Stomach (tissue), 4 donors: ENCODE measurements around the gene MSI1.

Source experiments
- CTCF ChIP-seq, 7 experiments: fragments of 450-650 bp in 4 of 7; fragments of 200-600 bp in 3 of 7; sonication (generic) in 3 of 7; IDR thresholded peaks; one replicate each; pipeline ENCODE4 v1.5.1; 2016 to 2019; ENCODE audit warnings: antibody characterized with exemption in 7 of 7, control low read depth in 2 of 7, mild to moderate bottlenecking in 1 of 7
- POLR2A ChIP-seq, 4 donors: fragments of 450-650 bp; IDR thresholded peaks; one replicate each; pipeline ENCODE4 v1.6.1; 2016; ENCODE audit warnings: antibody characterized with exemption in 4 of 4, control low read depth in 2 of 4, mild to moderate bottlenecking in 1 of 4, moderate library complexity in 1 of 4

GRCh38 chr12:120390540-120391120 lies 21.7 kb upstream of the MSI1 start:
- TF ChIP-seq CTCF (IDR thresholded peaks at IDR 0.05) (no peak), POLR2A (IDR thresholded peaks at IDR 0.05) (no peak)
